ENCODE data around the gene KCNJ15. TPM values are rescaled to one million over a fixed set of nuclear protein-coding genes. Genes with fewer than 3 reads are reported as not detected.
"Not testable (repeated sequence)": the region's sequence is repeated elsewhere in the genome, so short reads cannot be mapped to it uniquely, and the experiment has no call there.

KCNJ15 gene
- total RNA-seq, 1 experiment from 2014 or later, result not detected

GRCh38 chr21:38240129-38240528 is 16.7 kb upstream of the KCNJ15 start:
- Histone ChIP-seq H3K9me3 (ENCODE audit: low read length) (no peaks in the 10 kb centered on the region), H2AFZ (ENCODE audit: low read length) (no peak overlapping the region), H3K79me2 (ENCODE audit: low read length) (no peaks in the 10 kb centered on the region), H3K27ac (ENCODE audit: low read length) (no peak overlapping the region), H3K4me1 (ENCODE audit: low read length) (no peaks in the 10 kb centered on the region), H3K9ac (ENCODE audit: low read length) (no peak overlapping the region), H3K36me3 (ENCODE audit: insufficient read depth, low read length) (no peaks in the 10 kb centered on the region), H3K27me3 (ENCODE audit: low read length) (no peaks in the 10 kb centered on the region), H4K20me1 (ENCODE audit: insufficient read depth, low read depth, low read length) (no peaks in the 10 kb centered on the region), H3K9me2 (replicated peaks; ENCODE audit: insufficient read depth, low read length) (no peaks in the 10 kb centered on the region), H3K4me2 (ENCODE audit: low read depth, low read length, poor library complexity, severe bottlenecking) (no peak overlapping the region), H3K4me3 (ENCODE audit: low read length) (no peak overlapping the region)
- no peak for DNase-seq

GRCh38 chr21:38241029-38241740 is 15.6 kb upstream of the KCNJ15 start:
- H3K4me1 ChIP-seq (ENCODE audit: low read length), result no peaks in the 10 kb centered on the region
- H3K27me3 ChIP-seq (ENCODE audit: low read length), result no peaks in the 10 kb centered on the region
- H3K4me3 ChIP-seq (ENCODE audit: low read length), result no peak overlapping the region
- no peaks in the 10 kb centered on the region for H3K9me2 ChIP-seq (replicated peaks; ENCODE audit: insufficient read depth, low read length)
- no peaks in the 10 kb centered on the region for H3K79me2 ChIP-seq (ENCODE audit: low read length)
- H3K9ac ChIP-seq (ENCODE audit: low read length), result no peak overlapping the region
- H3K27ac ChIP-seq (ENCODE audit: low read length), result no peak overlapping the region
- H3K9me3 ChIP-seq (ENCODE audit: low read length), result no peaks in the 10 kb centered on the region
- H4K20me1 ChIP-seq (ENCODE audit: insufficient read depth, low read depth, low read length), result no peaks in the 10 kb centered on the region
- H3K4me2 ChIP-seq (ENCODE audit: low read depth, low read length, poor library complexity, severe bottlenecking), result no peak overlapping the region
- DNase-seq, result no peak
- no peak overlapping the region for H2AFZ ChIP-seq (ENCODE audit: low read length)
- H3K36me3 ChIP-seq (ENCODE audit: insufficient read depth, low read length), result no peaks in the 10 kb centered on the region

GRCh38 chr21:38242061-38242460 is 14.7 kb upstream of the KCNJ15 start:
- H2AFZ ChIP-seq (ENCODE audit: low read length), result no peak overlapping the region

GRCh38 chr21:38243732-38244406 is 12.9 kb upstream of the KCNJ15 start:
- no peaks in the 10 kb centered on the region for H4K20me1 ChIP-seq (ENCODE audit: insufficient read depth, low read depth, low read length)
- H3K4me2 ChIP-seq (ENCODE audit: low read depth, low read length, poor library complexity, severe bottlenecking), result no peak overlapping the region
- H3K36me3 ChIP-seq (ENCODE audit: insufficient read depth, low read length), result no peaks in the 10 kb centered on the region
- no peaks in the 10 kb centered on the region for H3K9me3 ChIP-seq (ENCODE audit: low read length)
- H3K27ac ChIP-seq (ENCODE audit: low read length), result no peak overlapping the region
- no peaks in the 10 kb centered on the region for H3K27me3 ChIP-seq (ENCODE audit: low read length)
- H3K79me2 ChIP-seq (ENCODE audit: low read length), result no peaks in the 10 kb centered on the region
- H3K9ac ChIP-seq (ENCODE audit: low read length), result no peak overlapping the region
- no peak overlapping the region for H3K4me3 ChIP-seq (ENCODE audit: low read length)
- no peak for DNase-seq
- no peak overlapping the region for H2AFZ ChIP-seq (ENCODE audit: low read length)
- H3K9me2 ChIP-seq (replicated peaks; ENCODE audit: insufficient read depth, low read length), result no peaks in the 10 kb centered on the region
- H3K4me1 ChIP-seq (ENCODE audit: low read length), result no peaks in the 10 kb centered on the region

More at GRCh38 chr21:38242061-38242460, 14.7 kb upstream of the KCNJ15 start:
- no peak overlapping the region for H3K4me3 ChIP-seq (ENCODE audit: low read length)
- no peaks in the 10 kb centered on the region for H3K36me3 ChIP-seq (ENCODE audit: insufficient read depth, low read length)
- H4K20me1 ChIP-seq (ENCODE audit: insufficient read depth, low read depth, low read length), result no peaks in the 10 kb centered on the region
- H3K9me2 ChIP-seq (replicated peaks; ENCODE audit: insufficient read depth, low read length), result no peaks in the 10 kb centered on the region
- no peak overlapping the region for H3K9ac ChIP-seq (ENCODE audit: low read length)
- no peak overlapping the region for H3K27ac ChIP-seq (ENCODE audit: low read length)
- no peaks in the 10 kb centered on the region for H3K9me3 ChIP-seq (ENCODE audit: low read length)
- H3K79me2 ChIP-seq (ENCODE audit: low read length), result no peaks in the 10 kb centered on the region
- H3K4me1 ChIP-seq (ENCODE audit: low read length), result no peaks in the 10 kb centered on the region
- no peak for DNase-seq
- H3K4me2 ChIP-seq (ENCODE audit: low read depth, low read length, poor library complexity, severe bottlenecking), result no peak overlapping the region
- H3K27me3 ChIP-seq (ENCODE audit: low read length), result no peaks in the 10 kb centered on the region

- H4K20me1 ChIP-seq (ENCODE audit: insufficient read depth, low read depth, low read length), result no peaks in the 10 kb centered on the region
- H2AFZ ChIP-seq (ENCODE audit: low read length), result no peak overlapping the region
- H3K36me3 ChIP-seq (ENCODE audit: insufficient read depth, low read length), result no peaks in the 10 kb centered on the region
- H3K27me3 ChIP-seq (ENCODE audit: low read length), result no peaks in the 10 kb centered on the region
- H3K79me2 ChIP-seq (ENCODE audit: low read length), result no peaks in the 10 kb centered on the region
- no peaks in the 10 kb centered on the region for H3K9me2 ChIP-seq (replicated peaks; ENCODE audit: insufficient read depth, low read length)
- no peak overlapping the region for H3K9ac ChIP-seq (ENCODE audit: low read length)
- no peaks in the 10 kb centered on the region for H3K4me1 ChIP-seq (ENCODE audit: low read length)
- DNase-seq, result no peak
- no peak overlapping the region for H3K4me2 ChIP-seq (ENCODE audit: low read depth, low read length, poor library complexity, severe bottlenecking)
- H3K4me3 ChIP-seq (ENCODE audit: low read length), result no peak overlapping the region
- H3K27ac ChIP-seq (ENCODE audit: low read length), result no peak overlapping the region
- H3K9me3 ChIP-seq (ENCODE audit: low read length), result no peaks in the 10 kb centered on the region
These were observed 12.4 kb upstream of the KCNJ15 start for GRCh38 chr21:38244407-38244787.

- H3K9me3 ChIP-seq (ENCODE audit: low read length), result no peaks in the 10 kb centered on the region
- no peaks in the 10 kb centered on the region for H3K9me2 ChIP-seq (replicated peaks; ENCODE audit: insufficient read depth, low read length)
- no peak overlapping the region for H3K4me3 ChIP-seq (ENCODE audit: low read length)
- no peak overlapping the region for H3K9ac ChIP-seq (ENCODE audit: low read length)
- H3K4me1 ChIP-seq (ENCODE audit: low read length), result no peaks in the 10 kb centered on the region
- H3K36me3 ChIP-seq (ENCODE audit: insufficient read depth, low read length), result no peaks in the 10 kb centered on the region
- no peaks in the 10 kb centered on the region for H3K79me2 ChIP-seq (ENCODE audit: low read length)
- DNase-seq, result no peak
- no peak overlapping the region for H3K4me2 ChIP-seq (ENCODE audit: low read depth, low read length, poor library complexity, severe bottlenecking)
- H2AFZ ChIP-seq (ENCODE audit: low read length), result no peak overlapping the region
- no peaks in the 10 kb centered on the region for H4K20me1 ChIP-seq (ENCODE audit: insufficient read depth, low read depth, low read length)
- no peaks in the 10 kb centered on the region for H3K27me3 ChIP-seq (ENCODE audit: low read length)
- H3K27ac ChIP-seq (ENCODE audit: low read length), result no peak overlapping the region
These were observed 11.6 kb upstream of the KCNJ15 start for GRCh38 chr21:38244885-38245869.

- no peak overlapping the region for H3K4me3 ChIP-seq (ENCODE audit: low read length)
- no peaks in the 10 kb centered on the region for H3K9me2 ChIP-seq (replicated peaks; ENCODE audit: insufficient read depth, low read length)
- H3K9me3 ChIP-seq (ENCODE audit: low read length), result no peaks in the 10 kb centered on the region
- no peak overlapping the region for H3K27ac ChIP-seq (ENCODE audit: low read length)
- H3K4me2 ChIP-seq (ENCODE audit: low read depth, low read length, poor library complexity, severe bottlenecking), result no peak overlapping the region
- no peaks in the 10 kb centered on the region for H3K36me3 ChIP-seq (ENCODE audit: insufficient read depth, low read length)
- H2AFZ ChIP-seq (ENCODE audit: low read length), result no peak overlapping the region
- H3K79me2 ChIP-seq (ENCODE audit: low read length), result no peaks in the 10 kb centered on the region
- no peaks in the 10 kb centered on the region for H4K20me1 ChIP-seq (ENCODE audit: insufficient read depth, low read depth, low read length)
- H3K9ac ChIP-seq (ENCODE audit: low read length), result no peak overlapping the region
- DNase-seq, result no peak
- H3K4me1 ChIP-seq (ENCODE audit: low read length), result no peaks in the 10 kb centered on the region
- no peaks in the 10 kb centered on the region for H3K27me3 ChIP-seq (ENCODE audit: low read length)
These were observed 10.3 kb upstream of the KCNJ15 start for GRCh38 chr21:38246511-38246910.

GRCh38 chr21:38247054-38247453 is 9.7 kb upstream of the KCNJ15 start:
- not testable (repeated sequence) for H3K36me3 ChIP-seq (ENCODE audit: insufficient read depth, low read length); H3K9me2 ChIP-seq (replicated peaks; ENCODE audit: insufficient read depth, low read length); H3K4me2 ChIP-seq (ENCODE audit: low read depth, low read length, poor library complexity, severe bottlenecking); H3K79me2 ChIP-seq (ENCODE audit: low read length); H4K20me1 ChIP-seq (ENCODE audit: insufficient read depth, low read depth, low read length); H3K9me3 ChIP-seq (ENCODE audit: low read length); DNase-seq; H3K4me1 ChIP-seq (ENCODE audit: low read length); H2AFZ ChIP-seq (ENCODE audit: low read length); H3K9ac ChIP-seq (ENCODE audit: low read length); H3K4me3 ChIP-seq (ENCODE audit: low read length); H3K27me3 ChIP-seq (ENCODE audit: low read length); H3K27ac ChIP-seq (ENCODE audit: low read length)

Measured in Karpas-422 (cell line).